GM20000 (cell line): Measurements from ENCODE around the gene TRIM46.

ENCODE experiments used
- DNase-seq: peaks from one replicate; pipeline ENCODE4 v3.0.0; 2012; ENCODE audit warnings: low spot score
- TF ChIP-seq, protein P1 (sequence below): IDR thresholded peaks from 2 replicates; pipeline ENCODE4 v1.5.1; 2012; ENCODE audit warnings: mild to moderate bottlenecking, control low read depth; ENCODE audit errors: extremely low read depth, missing control alignments

The TRIM46 gene

DNA sequence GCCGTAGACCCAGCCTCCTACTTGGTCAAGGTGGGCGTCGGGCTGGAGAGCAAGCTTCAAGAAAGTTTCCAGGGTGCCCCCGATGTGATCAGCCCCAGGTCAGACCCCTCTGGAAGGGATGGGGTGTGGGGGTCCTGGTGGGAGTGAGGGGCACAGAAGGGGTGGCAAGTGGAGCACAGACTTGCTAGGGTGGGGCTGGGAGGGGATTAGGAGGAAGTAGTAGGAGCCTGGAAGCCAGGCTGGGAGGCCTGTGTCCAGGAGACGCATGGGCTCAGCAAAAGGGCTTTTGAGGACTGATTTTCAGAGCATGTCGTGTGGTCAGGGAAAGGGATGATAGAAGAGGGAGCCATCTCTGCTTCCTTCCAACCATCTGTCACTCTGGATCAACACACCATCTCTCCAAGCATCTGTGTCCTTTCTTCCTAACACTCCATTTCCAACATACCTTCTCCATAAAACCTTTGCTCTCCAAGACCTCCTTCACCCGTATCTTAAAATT, 8.5 kb downstream of the TRIM46 start:
- no peak for DNase-seq
- TF ChIP-seq, protein P1, sequence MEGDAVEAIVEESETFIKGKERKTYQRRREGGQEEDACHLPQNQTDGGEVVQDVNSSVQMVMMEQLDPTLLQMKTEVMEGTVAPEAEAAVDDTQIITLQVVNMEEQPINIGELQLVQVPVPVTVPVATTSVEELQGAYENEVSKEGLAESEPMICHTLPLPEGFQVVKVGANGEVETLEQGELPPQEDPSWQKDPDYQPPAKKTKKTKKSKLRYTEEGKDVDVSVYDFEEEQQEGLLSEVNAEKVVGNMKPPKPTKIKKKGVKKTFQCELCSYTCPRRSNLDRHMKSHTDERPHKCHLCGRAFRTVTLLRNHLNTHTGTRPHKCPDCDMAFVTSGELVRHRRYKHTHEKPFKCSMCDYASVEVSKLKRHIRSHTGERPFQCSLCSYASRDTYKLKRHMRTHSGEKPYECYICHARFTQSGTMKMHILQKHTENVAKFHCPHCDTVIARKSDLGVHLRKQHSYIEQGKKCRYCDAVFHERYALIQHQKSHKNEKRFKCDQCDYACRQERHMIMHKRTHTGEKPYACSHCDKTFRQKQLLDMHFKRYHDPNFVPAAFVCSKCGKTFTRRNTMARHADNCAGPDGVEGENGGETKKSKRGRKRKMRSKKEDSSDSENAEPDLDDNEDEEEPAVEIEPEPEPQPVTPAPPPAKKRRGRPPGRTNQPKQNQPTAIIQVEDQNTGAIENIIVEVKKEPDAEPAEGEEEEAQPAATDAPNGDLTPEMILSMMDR, result no peak

DNA sequence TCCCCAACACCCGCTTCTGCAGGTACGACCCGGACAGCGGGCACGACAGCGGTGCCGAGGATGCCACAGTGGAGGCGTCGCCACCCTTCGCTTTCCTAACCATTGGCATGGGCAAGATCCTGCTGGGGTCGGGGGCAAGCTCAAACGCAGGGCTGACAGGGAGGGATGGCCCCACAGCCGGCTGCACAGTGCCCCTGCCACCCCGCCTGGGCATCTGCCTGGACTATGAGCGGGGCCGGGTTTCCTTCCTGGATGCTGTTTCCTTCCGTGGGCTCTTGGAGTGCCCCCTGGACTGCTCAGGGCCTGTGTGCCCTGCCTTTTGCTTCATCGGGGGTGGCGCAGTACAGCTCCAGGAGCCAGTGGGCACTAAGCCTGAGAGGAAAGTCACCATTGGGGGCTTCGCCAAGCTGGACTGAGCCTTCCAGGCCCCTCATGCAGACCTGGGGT, 10.1 kb downstream of the TRIM46 start:
- TF ChIP-seq, protein P1, result no peak
- no peak for DNase-seq

DNA sequence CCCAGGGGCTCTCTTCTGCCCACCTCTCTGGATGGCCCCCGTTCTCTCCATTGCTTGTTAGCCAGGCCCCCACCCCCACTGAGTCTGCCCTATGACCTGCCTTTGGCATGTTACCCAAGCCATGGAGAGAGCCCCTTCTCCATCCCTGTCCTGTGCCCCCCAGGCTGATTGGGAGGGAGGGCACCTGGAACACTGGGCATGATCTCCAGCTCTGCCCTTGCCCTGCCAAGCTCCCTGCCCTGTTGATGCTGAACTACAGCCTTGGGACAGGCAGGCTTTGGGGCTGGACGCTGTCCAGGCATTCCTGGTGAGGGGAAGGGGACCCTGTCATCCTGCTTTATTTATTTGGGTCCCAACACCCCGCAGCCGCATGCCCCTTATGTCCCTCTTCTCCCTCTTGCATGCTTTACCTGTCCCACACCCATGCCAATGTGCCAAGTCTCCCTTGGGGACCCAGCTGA, 10.7 kb downstream of the TRIM46 start:
- TF ChIP-seq, protein P1, result no peak
- peak; percentile 11 for DNase-seq

DNA sequence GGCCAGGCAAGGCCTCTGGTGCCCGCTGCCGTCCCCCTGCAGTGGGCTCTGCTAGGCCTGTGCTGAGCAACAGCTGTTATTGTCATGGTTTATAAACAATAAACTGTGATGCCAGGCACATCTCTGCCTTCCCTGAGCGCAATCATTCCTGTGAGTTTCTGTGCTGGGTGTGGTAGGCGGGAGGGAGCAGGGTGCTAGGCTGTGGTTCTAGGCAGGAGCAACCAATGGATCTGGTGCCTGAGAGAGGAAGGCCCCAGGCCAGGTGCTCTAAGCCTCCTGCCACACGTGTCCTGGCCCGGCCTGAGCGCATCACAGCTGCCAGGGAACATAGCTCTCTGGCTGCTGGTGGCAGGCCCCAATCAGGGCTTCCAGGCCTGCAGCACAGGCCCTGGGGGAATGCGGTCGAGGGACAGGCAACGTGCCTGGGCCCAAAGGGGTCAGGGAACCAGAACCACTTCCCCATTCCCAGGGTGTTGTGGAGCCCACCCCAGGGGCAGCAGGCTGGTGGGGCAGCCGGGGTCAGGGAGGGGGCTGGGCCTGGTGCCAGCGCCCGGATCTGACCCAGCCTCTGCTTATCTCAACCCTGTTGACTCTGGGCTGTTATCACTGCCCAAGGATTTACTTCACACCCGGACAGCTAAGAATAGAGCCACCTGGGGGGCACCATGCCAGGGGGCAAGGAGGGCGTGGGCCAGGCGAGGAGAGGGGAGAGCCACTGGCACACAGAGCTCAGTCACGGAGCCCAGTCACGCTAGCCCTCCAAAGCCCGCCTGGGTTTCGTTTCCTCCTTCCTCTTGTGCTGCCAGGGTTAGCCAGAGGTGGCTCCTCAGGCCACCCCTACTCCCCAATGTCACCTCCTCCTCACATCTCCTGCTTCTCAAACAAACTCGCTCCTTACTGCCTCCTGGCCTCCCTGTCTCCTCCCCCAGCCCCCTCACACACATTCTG, 11.5 kb downstream of the TRIM46 start:
- TF ChIP-seq, protein P1, result no peak
- peak; percentile 86 for DNase-seq

DNA sequence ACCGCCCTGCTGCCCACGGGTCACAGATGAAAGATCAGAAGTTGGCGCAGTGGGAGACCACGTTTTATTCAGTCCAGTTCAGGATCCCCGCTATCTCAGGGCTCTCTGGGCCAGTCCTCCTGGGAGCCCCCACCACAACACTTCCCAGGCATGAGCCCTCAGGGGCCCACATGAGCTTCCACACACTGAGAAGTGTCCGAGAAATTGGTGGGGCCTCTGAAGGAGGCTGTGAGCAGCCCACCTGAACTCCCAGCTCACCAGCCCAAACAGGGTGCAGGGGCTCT, 12.1 kb downstream of the TRIM46 start:
- TF ChIP-seq, protein P1, result no peak
- DNase-seq, result no peak

DNA sequence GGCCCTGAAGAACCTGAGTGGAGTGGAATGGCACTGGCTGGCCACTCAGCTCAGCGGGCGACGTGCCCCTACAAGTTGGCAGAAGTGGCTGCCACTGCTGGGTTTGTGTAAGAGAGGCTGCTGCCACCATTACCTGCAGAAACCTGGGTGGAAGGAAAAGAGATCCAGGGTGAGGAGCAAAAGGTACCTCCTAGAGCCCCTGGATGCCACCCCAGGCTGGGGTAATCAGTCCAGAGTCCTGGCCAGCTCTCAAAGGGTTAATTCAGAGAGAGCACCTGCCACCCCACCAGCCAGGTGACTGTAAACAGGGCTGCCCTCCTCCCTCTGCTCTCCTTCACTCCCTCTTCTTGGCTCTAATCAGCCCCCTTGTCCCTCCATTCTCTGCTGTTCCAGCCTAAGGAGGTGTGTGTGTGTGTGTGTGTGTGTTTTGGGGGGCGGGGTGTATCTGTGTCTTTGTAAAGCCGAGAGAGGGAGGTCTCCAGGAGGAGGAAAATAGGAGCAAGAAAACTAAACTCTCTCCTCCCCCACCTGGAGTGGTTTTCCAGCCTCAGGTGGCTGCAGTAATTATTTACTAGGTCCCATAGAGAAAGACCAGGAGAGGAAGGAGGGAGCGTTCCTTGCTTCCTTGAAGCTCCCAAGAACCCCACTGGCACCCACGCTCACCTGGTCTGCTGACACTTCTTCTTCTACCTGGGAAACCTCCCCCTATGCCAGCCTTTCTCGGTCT, 12.6 kb downstream of the TRIM46 start:
- TF ChIP-seq, protein P1, result no peak

More for the DNA sequence above, 12.6 kb downstream of the TRIM46 start:
- DNase-seq, result no peak
